Upper lobe of right lung (tissue), 1 donor: Measurements from ENCODE around the gene BSND. TPM values are rescaled to one million over a fixed set of nuclear protein-coding genes. Genes with fewer than 3 reads are reported as not detected.
"Not testable (repeated sequence)": the region's sequence is repeated elsewhere in the genome, so short reads cannot be mapped to it uniquely, and the experiment has no call there.

ENCODE experiments used
- ATAC-seq: fragments of 200-7000 bp; cut with Tn5 transposase; one replicate; pipeline ENCODE4 v1.9.1; 2020; ENCODE audit warnings: mild to moderate bottlenecking, moderate library complexity
- DNase-seq: peaks from one replicate; pipeline ENCODE4 v3.0.0-alpha.2; 2020
- H3K27ac ChIP-seq: fragments of 200-600 bp; one replicate; pipeline ENCODE4 v1.8.0; 2022
- H3K27me3 ChIP-seq: fragments of 200-600 bp; one replicate; pipeline ENCODE4 v1.8.0; 2022; ENCODE audit warnings: mild to moderate bottlenecking
- H3K36me3 ChIP-seq: fragments of 200-600 bp; one replicate; pipeline ENCODE4 v1.8.0; 2022
- H3K4me1 ChIP-seq: fragments of 200-600 bp; one replicate; pipeline ENCODE4 v1.8.0; 2022
- H3K4me3 ChIP-seq: fragments of 200-600 bp; one replicate; pipeline ENCODE4 v1.8.0; 2022; ENCODE audit warnings: mild to moderate bottlenecking
- H3K9me3 ChIP-seq: fragments of 200-600 bp; one replicate; pipeline ENCODE4 v1.8.0; 2022
- CTCF ChIP-seq: fragments of 200-600 bp; IDR thresholded peaks from one replicate; pipeline ENCODE4 v1.8.0; 2022; ENCODE audit warnings: antibody characterized with exemption
- intact Hi-C: fragments of 100-400 bp; cut with DNase I; formaldehyde crosslinking; loops from one replicate; pipeline ENCODE4 v1.11.0; 2022
- total RNA-seq: library from RNA; stranded (reverse); fragmentation: NEBNext Ultra II Directional; extraction: Animal tissue kit (Norgen Biotek cat#: 25700); gene quantifications from one replicate; pipeline ENCODE4 v1.2.1, GENCODE V29; 2021
- donor health status: DM: no; HTN: yes; CAD: no; lungs with severe emphysema.

The BSND gene
- total RNA-seq, 1 donor from 2014 or later: not detected

- DNase-seq (no peak), ATAC-seq (no peak)
- no peaks in the 10 kb centered on the region for H3K9me3 ChIP-seq
- no peak overlapping the region for H3K27ac ChIP-seq
- no peak overlapping the region for H3K4me3 ChIP-seq
- no peaks in the 10 kb centered on the region for H3K27me3 ChIP-seq
- no peaks in the 10 kb centered on the region for H3K36me3 ChIP-seq
- no peak for TF ChIP-seq CTCF
- intact Hi-C loops: no loop called here
- H3K4me1 ChIP-seq: no peaks in the 10 kb centered on the region
Measured at GRCh38 chr1:55012661-55013060, 13.9 kb downstream of the BSND start.

GRCh38 chr1:55015123-55015522, 16.4 kb downstream of the BSND start:
- intact Hi-C loops: no loop called here
- no peak for DNase-seq
- H3K9me3 ChIP-seq: no peaks in the 10 kb centered on the region
- no peaks in the 10 kb centered on the region for H3K4me1 ChIP-seq
- no peak overlapping the region for H3K4me3 ChIP-seq
- H3K27ac ChIP-seq: no peak overlapping the region
- no peak for ATAC-seq
- H3K27me3 ChIP-seq: peaks cover 4% of the 10 kb centered on the region
- H3K36me3 ChIP-seq: no peaks in the 10 kb centered on the region
- TF ChIP-seq CTCF: no peak

GRCh38 chr1:55015731-55016620, 17.2 kb downstream of the BSND start:
- H3K9me3 ChIP-seq: no peaks in the 10 kb centered on the region
- H3K27me3 ChIP-seq: peaks cover 4% of the 10 kb centered on the region
- no peak overlapping the region for H3K27ac ChIP-seq
- no peaks in the 10 kb centered on the region for H3K4me1 ChIP-seq
- ATAC-seq: peak; percentile 5
- intact Hi-C loops: no loop called here
- DNase-seq: no peak
- H3K36me3 ChIP-seq: no peaks in the 10 kb centered on the region
- H3K4me3 ChIP-seq: no peak overlapping the region
- no peak for TF ChIP-seq CTCF

- Histone ChIP-seq H3K27ac (no peak overlapping the region), H3K4me1 (no peaks in the 10 kb centered on the region), H3K4me3 (no peak overlapping the region), H3K36me3 (no peaks in the 10 kb centered on the region), H3K27me3 (peaks cover 4% of the 10 kb centered on the region), H3K9me3 (no peaks in the 10 kb centered on the region)
- ATAC-seq (no peak), DNase-seq (peak; percentile 46)
- intact Hi-C loops: no loop called here
- TF ChIP-seq CTCF: no peak
Measured at GRCh38 chr1:55018395-55018794, 19.7 kb downstream of the BSND start.

- Histone ChIP-seq H3K9me3 (no peaks in the 10 kb centered on the region), H3K4me3 (no peak overlapping the region), H3K27me3 (peaks cover 4% of the 10 kb centered on the region), H3K4me1 (no peaks in the 10 kb centered on the region), H3K36me3 (no peaks in the 10 kb centered on the region), H3K27ac (no peak overlapping the region)
- intact Hi-C loops: no loop called here
- peak; percentile 83 for TF ChIP-seq CTCF
- peak; percentile 93 for DNase-seq
- ATAC-seq: peak; percentile 100
Measured at GRCh38 chr1:55021942-55022546, 23.3 kb downstream of the BSND start.

GRCh38 chr1:55024163-55024562, 25.4 kb downstream of the BSND start:
- H3K9me3 ChIP-seq, H3K36me3 ChIP-seq, ATAC-seq, H3K4me3 ChIP-seq, H3K27ac ChIP-seq, H3K4me1 ChIP-seq, intact Hi-C loops, DNase-seq, H3K27me3 ChIP-seq: not testable (repeated sequence)

GRCh38 chr1:55026682-55027081, 27.9 kb downstream of the BSND start:
- H3K27me3 ChIP-seq, DNase-seq, intact Hi-C loops, H3K4me3 ChIP-seq, ATAC-seq, H3K27ac ChIP-seq, H3K4me1 ChIP-seq, H3K9me3 ChIP-seq, H3K36me3 ChIP-seq: not testable (repeated sequence)

GRCh38 chr1:55031098-55031497, 32.4 kb downstream of the BSND start:
- H3K36me3 ChIP-seq, H3K9me3 ChIP-seq, intact Hi-C loops, H3K4me1 ChIP-seq, H3K27ac ChIP-seq, DNase-seq, H3K4me3 ChIP-seq, ATAC-seq: not testable (repeated sequence)
- H3K27me3 ChIP-seq: peaks cover 22% of the 10 kb centered on the region
